HG02798 (cell line): ENCODE results near the gene PIF1.
A peak's percentile ranks its signal among the peaks of the same experiment; 100 is the strongest.
"Not testable (repeated sequence)": the region's sequence is repeated elsewhere in the genome, so short reads cannot be mapped to it uniquely, and the experiment has no call there.

Experiments used
- ATAC-seq: cut with Tn5 transposase; IDR thresholded peaks from one replicate; pipeline ENCODE4 v1.9.1; 2021; ENCODE audit warnings: mild to moderate bottlenecking; ENCODE audit not compliant: unreplicated experiment, poor library complexity

PIF1 gene

DNA sequence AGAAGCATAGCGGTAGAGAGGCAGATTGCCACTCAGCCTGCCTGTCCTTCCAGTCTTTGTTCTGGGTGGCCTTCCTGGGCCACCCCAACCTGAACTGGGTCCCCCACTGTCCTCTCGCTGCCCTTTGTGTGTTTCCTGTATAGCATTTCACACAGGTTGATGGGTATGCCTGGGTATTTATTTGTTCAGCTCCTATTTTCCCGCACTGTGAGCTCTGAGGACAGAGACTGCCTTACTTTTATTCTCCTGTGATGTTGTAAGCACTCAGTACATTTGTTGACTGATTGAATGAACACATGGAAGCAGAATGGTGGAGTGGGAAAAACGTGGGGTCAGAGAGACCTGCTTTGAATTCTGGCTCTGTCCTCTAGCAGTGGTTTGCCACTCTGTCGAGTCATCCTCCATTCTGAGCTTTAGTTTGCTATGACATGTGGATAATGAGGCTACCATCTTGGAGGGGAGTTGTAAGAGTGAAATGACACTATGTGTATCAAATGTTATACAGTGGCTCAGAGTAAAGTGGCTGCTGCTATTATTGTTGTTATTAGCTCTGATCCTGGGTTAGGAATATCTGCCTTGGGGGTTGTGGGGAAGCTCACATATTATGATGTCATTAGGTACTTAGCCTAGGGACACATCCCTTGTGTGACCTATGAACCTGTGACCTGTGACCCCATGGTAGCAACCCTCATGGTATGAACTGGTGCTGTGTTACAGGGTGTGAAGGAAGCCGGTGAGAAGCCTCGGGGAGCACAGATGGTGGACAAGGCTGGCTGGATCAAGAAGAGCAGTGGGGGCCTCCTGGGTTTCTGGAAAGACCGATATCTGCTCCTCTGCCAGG, 22.6 kb upstream of the PIF1 start:
- ATAC-seq, result no peak

DNA sequence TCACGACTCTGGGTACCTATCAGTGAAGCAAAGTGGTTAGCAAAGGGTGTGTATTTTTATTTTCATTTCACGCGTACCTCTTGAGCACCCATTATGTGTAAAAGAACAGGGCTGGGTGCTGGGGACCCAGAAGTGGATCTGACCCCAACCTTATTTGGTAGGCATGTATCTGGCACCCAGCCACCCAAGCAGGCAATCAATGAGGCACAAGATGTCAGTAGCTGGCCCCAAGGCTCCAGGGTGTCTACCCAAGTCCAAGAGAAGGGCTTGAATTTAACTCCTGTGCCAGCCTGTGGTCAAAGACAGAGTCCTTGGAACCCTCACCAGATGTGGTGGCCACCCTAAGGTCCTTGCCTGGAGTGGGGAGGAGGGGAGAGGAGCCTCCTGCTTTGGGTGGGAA, 22.0 kb upstream of the PIF1 start:
- no peak for ATAC-seq

DNA sequence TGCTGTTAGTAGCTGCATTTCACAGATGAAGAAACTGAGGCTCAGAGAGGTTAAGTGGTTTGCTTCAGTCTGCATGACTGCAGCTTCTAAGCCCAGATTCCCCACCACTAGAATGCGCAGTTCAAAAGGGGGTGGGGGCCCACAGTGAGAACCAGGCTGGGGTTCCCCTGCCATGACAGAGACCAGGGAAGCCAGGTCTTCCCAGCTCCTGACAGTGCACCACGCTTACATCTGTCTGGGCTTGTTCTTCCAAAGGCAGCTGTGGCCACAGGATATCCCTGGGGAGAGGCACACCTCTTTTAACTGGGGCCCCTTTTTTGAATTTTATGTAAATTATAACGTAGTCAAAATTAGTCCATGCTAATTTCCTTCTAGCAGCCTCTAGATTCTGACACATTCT, 21.6 kb upstream of the PIF1 start:
- no peak for ATAC-seq

DNA sequence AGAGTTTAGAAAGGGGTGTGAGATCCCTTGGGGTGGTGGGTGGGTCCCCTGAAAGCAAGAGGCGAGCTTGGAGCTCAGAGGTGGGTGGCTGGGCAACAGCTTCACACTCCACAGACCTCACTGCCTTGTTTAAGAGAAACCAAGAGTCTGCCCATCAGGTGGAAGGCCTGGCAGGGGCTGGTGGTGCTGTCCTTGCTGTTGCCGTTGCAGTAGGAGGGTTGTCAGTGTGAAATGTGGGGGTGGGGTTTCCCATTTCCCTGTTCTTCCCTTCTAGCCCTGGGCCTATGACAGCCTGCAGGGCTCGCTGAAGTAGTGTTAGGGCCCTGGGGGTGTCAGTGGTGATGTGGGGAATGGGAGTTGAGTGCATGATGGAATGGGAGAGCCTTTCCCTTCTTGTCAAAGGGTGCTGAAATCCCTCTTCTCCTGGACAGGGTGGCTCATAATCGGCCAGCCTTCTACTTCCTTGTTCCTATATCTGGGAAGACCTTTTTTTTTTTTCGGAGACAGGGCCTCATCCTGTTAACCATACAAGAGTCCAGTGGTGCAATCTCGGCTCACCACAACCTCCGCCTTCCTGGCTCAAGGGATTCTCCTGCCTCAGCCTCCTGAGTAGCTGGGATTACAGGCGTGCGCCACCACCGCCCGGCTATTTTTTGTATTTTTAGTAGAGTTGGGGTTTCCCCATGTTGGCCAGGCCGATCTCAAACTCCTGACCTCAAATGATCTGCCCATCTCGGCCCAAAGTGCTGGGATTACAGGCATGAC, 20.6 kb upstream of the PIF1 start:
- ATAC-seq, result no peak

DNA sequence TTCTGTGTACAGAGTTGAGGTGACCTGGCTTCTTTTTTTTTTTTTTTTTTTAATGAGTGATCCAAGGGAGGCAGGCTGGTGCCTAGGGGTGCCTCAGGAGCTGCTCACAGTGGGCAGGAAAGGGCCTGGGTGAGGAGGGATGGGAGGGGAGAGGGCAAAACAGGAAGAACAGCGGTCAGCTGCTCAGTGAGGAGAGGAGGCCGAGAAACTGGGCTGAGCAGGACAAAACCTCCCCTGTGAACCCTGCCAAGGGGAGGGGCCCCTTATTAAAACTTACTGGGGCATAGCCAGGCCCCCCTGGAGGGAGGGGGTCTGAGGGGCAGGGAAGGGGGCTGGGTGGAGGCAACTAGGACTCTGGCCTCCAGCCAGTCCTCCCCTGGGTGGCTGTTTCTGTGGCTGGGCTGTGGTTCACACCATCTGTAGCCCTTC, 19.8 kb upstream of the PIF1 start:
- no peak for ATAC-seq

DNA sequence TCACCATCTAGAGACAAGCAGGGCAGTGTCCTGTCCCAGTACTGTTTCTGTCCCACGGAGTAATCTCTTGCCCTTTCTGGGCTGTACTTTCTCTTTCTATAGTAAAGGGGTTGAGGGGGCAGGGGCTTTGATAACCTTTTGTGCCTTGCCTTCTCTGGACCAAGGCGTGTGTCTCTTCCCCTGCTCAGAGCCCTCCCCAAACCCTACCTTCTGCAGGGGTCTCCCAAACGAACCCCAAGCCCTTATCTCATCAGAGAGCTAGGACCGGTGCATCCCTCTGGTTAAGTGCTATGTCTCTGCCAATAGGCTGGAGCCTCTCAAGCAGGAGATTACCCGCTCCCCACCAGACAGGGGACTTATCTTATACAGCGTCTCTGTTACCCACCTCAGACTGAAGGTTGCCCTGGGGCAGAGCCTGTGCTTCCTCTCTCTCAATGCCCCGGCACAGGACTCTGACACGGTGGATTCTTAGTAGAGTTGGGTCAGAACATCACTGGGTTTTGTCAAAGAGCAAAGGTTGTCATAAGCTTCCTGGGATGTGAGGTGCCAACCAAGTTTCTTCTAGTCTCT, 19.2 kb upstream of the PIF1 start:
- no peak for ATAC-seq

DNA sequence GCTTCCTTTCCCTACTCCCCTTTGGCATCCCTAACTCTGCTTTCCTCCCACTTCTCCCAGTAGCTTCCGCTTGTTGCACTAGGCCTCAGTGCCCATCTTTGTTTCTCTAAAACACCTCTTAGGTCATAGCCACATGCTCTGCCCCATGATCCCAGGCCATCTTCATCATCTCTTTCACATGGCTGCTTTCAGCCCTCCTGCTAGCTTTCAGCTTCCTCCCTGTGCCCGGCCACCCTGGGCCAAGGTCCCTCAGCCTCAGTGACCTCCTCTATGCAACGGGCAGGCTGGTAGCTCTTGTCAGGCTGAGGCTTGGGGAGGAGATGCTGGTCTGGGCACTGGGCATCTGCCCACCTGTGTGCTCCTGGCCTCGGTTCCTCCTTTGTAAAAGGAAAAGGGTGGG, 18.5 kb upstream of the PIF1 start:
- no peak for ATAC-seq

DNA sequence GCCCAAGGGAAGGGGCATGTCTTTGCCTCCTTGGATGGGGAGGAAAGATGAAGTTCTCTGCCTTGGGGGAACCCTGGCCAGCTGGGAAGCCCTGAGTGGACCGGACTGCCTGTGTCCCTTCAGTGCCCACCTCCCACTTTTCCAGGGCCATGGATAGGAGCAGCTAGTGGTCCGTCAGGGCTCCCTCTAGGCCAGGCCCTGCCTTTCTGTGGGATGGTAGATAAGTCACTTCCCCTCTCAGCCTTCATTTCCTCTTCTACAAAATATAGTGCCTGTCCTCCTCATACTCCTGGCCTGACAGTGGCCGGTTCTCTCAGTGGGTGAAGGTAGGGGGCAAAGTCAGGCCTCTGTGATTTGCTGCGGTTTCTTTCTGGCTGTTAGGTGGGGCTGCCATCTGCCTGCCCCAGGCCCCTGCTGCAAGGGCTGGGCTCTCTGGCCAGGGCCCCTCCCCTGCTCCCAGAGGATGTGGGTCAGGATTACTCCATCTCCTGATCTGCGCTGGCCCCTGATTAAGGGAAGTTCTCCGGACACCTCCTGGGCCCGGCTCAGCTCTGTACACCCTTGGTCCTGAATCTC, 17.6 kb upstream of the PIF1 start:
- no peak for ATAC-seq

DNA sequence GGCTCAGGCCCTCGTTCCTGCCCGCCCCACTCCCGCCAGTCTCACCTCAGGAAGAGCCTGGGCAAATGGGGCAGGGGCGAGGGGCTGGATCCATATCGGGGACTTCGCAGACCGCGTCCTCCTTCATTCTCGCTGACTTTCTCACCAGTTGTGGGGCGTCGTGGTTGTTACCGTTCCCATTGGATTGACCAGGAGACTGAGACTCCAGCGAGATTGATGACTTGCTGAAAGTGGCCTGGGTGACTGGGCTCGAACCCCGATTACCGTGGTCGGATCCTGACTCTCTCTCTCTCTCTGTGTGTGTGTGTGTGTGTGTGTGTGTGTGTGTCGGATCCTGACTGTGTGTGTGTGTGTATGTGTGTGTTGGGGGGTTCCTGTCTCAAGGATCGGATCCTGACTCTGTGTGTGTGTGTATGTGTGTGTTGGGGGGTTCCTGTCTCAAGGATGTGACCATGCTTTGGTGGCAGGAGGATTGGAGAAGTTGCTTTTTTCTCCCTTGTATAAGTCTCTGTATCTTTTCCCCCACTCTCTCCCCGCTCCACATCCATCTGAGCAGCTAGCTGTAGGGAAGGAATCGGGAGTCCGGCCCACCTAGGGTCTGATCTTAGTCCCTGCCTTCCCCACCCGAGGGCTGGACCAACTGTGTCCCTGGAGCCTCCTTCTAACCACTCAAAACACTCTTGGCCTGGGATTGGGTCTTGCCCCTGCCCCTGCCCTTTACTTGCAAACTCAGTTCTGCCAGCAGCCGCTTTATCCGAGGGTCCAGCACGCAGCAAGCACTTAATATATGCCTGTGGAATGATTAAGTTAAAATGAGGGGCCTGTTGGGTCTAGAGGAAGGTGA, 16.9 kb upstream of the PIF1 start:
- ATAC-seq, result no peak

DNA sequence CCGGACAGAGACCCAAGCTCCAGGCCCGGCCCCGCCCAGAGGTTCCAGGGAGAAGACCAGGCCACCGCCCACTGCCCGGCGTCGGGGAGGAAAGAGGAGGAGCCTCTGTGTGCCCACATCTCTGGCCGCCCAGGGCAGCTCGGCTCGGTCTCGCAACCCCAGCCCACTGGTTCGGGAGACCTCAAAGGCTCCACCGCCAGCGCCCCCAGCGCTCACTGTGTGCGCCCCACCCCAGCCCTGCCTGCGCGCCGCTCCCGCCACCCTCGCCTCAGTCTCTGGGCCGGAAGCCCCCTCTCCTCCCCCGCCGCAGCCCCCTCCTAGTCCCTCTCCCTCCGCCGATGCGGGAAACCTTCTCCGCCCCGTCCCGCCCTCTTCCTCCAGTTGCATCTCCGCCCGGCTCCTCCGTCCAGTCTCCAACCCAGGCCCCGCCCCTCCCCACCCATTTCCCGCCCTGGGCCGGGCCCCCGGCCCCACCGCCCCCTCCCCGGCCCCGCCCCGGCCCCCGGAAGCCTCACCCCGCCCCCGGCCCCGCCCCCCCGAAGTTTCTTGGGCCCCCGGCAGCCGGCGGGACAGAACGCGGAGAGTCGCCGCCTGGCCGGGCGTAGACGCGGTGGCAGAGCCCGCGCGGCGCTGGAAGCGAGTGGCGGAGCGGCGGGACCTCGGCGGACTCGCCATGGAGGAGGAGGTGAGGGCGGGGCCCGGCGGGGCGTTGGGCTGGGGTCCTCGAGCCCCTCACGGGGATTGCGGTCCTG, 16.1 kb upstream of the PIF1 start, which contains the start of gene PLEKHO2:
Gene PLEKHO2, plus strand, starts transcription at position 572 of the 752 bp plus-strand sequence. Its CDS starts 102 bp downstream, at position 674.
- ATAC-seq, result peak; percentile 71

DNA sequence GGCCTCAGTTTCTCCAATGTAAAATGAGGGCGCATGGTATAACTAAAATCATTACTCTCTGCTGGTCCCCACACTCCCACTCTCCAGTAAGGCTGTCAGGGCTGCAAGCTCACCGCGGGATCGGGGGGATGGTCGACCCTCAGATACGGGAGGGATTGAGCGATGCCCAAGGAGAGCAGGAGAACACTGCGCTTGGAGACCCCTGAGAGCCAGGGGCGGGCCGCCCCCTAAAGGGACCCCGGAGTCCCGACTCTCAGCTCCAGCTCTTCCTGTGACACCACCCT, 15.6 kb upstream of the PIF1 start:
- no peak for ATAC-seq

DNA sequence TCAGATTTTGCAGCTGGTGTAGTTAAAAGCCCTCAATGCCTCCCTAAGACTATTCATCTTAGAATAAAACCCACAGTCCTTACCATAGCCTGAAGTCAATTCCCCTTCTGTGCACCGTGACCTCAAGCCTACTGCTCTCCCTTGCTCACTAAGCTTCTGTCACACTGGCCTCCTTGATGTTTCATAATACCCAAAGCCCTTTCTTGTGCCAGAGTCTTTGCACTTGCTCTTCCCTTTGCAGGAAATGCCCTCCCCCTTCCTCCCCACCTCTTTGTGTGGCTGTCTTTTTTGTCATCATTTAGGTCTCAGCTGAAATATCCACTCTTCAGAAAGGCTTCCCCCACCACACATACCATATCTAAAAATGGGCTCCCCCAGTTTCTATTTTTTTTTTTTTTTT, 12.1 kb upstream of the PIF1 start:
- ATAC-seq, result no peak

DNA sequence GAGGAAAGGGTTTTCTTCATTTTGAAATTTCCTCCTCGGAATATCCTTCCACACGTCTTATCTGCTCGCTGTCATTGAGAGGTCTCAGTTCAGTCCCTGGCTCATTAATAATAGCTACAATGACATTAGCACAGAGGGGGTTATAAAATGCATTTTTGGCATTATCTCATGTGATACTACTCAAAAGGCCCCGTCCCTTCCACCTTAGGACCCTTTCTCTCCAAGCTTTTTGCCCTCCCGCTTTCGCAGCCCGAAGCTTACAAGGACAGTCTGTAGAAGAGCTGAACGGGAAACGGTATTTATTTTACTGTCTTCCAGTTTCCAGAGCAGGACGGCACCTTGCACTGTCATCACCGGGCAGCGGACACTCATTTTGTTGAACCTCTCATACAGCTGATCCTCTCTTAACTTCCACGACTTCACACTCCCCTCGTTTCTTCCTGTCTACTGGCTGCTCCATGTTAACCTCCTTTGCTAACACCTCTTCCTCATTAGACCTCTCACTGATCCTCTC, 10.6 kb upstream of the PIF1 start:
- ATAC-seq, result no peak

DNA sequence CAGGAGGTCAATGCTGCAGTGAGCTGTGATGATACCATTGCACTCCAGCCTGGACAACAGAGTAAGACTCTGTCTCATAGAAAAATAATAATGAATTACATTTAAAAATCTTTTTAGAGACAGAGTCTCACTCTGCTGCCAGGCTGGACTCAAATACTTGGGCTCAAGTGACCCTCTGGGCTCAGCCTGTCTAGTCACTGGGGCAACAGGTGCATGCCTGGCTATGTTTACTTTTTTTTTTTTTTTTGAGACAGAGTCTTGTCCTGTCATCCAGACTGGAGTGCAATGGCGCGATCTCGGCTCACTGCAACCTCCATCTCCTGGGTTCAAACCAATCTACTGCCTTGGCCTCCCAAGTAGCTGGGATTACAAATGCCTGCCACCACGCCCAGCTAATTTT, 8.2 kb upstream of the PIF1 start:
- ATAC-seq, result no peak

DNA sequence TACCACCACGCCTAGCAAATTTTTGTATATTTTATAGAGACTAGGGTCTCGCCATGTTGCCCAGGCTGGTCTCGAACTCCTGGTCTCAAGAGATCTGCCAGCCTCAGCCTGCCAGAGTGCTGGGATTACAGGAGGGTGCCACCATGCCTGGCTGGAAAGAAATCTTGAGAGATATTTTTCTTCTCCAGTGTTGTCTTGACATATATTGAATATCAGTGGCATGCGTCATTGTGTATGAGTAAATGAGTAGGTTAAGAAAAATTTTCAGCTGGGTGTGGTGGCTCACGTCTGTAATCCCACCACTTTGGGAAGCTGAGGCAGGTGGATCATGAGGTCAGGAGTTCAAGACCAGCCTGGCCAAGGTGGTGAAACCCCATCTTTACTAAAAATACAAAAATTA, 3.5 kb upstream of the PIF1 start:
- no peak for ATAC-seq

DNA sequence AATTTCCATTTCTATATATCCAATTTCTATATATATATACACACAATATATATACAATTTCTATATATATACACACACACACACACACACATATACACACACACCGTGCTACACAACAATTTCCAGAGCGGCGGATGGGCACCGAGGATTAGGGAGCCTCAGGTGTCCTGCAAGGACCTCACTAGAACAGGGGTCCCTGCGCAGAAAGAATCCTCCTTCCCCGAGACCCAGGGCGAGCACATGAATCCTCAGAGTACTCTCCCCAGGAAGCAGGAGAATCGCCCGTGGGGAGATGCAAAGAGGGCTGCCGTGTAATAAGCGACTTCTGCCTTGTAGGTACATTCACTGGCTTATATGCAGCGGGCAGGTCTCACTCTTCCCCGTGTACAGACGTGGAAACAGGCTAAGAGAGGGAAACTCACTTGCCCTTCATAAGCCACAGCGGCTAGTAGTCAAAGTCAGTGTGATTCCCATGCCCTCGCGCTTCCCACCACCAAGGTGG, 467 bp downstream of the PIF1 start:
- ATAC-seq, result no peak

DNA sequence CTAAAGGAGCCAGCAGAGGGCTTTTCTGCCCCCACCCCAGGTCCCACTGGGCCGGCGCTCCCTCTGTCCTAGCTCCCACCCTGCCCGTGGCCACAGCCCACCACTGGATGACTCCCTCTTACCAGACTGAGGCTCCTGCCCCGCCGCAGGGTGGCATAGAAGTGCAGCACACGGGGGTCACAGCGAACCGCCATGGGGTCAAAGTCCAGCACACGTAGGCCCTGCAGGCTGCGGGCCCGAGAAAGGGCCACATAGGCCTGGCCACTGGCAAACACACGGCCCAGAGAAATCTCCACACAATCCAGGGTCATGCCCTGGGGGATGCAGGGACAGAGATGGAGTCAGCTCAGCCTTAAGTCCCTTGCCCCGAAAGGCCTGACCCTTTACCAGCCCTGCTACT, 9.0 kb downstream of the PIF1 start:
- no peak for ATAC-seq

DNA sequence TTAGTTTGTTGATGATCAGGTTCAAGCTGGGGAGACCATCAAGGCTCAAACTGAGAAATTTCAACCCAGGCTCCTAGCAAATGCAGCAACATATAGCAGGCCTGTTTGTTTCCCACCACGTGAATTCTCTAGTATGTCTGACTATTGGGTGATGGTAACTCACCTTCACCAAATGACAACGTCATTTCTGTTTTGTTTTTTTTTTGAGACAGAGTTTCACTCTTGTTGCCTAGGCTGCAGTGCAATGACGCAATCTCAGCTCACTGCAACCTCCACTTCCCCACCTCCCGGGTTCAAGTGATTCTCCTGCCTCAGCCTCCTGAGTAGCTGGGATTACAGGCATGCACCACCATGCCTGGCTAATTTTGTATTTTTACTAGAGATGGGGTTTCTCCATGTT, 10.5 kb downstream of the PIF1 start:
- ATAC-seq, result not testable (repeated sequence)

DNA sequence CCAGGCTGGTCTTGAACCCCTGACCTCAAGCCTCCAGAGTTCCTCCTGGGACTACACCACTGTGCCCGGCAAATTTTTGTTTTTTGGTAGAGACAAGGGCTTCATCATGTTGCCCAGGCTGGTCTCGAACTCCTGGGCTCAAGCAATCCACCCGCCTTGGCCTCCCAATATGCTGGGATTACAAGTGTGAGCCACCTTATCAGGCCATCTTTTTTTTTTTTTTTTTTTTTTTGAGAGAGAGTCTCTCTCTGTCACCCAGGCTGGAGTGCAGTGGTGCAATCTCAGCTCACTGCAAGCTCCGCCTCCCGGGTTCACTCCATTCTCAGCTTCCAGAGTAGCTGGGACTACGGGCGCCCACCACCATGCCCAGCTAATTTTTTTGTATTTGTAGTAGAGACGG, 11.2 kb downstream of the PIF1 start:
- ATAC-seq, result not testable (repeated sequence)
